Measurements from ENCODE around the gene WDR33. TPM values are rescaled to one million over a fixed set of nuclear protein-coding genes. Genes with fewer than 3 reads are reported as not detected.

The WDR33 gene
- total RNA-seq, 8 experiments from 2014 or later: 32.8 to 80.9 (median 49.2) TPM

GRCh38 chr2:127663566-127664064 is 147.4 kb downstream of the WDR33 start:
- no peak for ATAC-seq (replicated peaks in 6 of 8)
- Histone ChIP-seq H3K27ac (no peak overlapping the region), H3K4me1 (replicated peaks in 1 of 2) (peaks cover 0 to 3% of the 10 kb centered on the region in 2 donors), H3K4me3 (no peak overlapping the region)
- in situ Hi-C loops (cut with MboI; ENCODE audit: low pct_unique_long_range_greater_than_20kb in 2 of 9, low sequenced_read_pairs in 9 of 9, unreplicated experiment in 9 of 9): no loop called here
- WGBS, 10 experiments: 80% methylated on average over 1 of the region's 6 CpGs; no CpG with 5 or more reads in 9 of the 10 experiments

DNA sequence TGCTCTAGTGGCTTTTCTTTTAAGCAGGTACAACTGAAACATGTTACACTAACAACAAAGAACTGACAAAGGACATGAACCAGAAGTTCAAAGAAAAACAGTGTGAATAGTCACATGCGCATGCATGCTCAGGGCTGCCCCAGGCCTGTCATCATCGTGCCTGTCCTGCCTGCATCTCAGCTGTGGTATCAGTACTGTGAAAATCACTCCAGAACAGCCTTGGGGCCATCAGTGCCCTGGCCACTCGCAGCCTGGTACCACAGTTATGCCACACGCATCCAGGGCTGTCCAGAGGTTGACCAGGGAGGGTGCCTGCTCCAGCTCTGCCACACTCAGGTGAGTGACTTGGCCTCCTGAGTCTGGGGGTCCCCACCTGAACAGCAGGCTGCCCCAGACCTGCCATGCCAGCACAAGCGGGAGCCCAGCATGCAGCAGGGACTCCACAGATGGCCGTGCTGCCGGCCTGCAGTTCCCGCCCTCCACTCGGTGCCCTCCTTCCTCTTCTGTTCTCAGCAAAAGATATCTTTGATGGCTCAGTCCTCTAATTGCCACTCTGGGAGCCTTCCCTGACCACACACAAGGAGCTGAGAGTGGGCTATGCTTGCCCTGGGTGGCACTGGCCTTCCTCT is 147.9 kb downstream of the WDR33 start:
- Histone ChIP-seq H3K4me3 (no peak overlapping the region), H3K27ac (no peak overlapping the region), H3K4me1 (replicated peaks in 1 of 2) (peaks cover 0 to 3% of the 10 kb centered on the region in 2 donors)
- in situ Hi-C loops (cut with MboI; ENCODE audit: low pct_unique_long_range_greater_than_20kb in 2 of 9, low sequenced_read_pairs in 9 of 9, unreplicated experiment in 9 of 9): no loop called here
- ATAC-seq (replicated peaks in 6 of 8): peak in 7 of 8 experiments; percentile 15 to 60 (median 38)
- 50 to 100% (median 84%) methylated on average over 1 to 7 of the region's 9 CpGs; no CpG with 5 or more reads in 4 of the 10 experiments for WGBS, 10 experiments

DNA sequence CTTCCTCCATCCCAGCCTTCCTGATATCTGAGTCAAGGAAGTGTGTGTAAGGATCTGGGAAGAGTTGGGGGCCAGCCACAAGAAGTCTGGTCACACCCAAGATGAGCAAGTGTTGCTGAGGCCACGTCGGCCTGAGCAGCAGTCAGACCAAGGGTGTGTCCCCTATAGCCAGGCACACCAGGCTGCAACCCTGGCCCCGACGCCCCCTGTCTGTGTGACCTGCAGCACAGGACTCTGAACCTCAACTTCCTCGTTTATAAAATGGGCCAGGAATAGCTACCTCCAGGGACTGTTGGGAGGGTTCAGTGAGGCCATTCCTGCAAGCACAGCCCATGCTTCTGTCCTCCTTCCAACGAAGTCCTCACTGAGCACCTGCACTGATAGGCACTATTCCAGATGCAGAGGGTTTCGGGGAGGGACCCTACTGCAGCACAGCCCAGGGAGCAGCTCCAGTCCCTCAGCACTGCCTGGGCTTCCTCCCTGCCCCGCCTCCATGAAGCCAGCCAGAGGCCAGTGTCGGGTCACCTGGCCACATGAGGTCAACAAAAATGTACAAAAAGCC is 148.9 kb downstream of the WDR33 start:
- Histone ChIP-seq H3K4me1 (replicated peaks in 1 of 2) (peaks cover 0 to 3% of the 10 kb centered on the region in 2 donors), H3K27ac (no peak overlapping the region), H3K4me3 (no peak overlapping the region)
- in situ Hi-C loops (cut with MboI; ENCODE audit: low pct_unique_long_range_greater_than_20kb in 2 of 9, low sequenced_read_pairs in 9 of 9, unreplicated experiment in 9 of 9): no loop called here
- WGBS, 10 experiments: 47 to 100% (median 62%) methylated on average over 2 to 5 of the region's 9 CpGs; no CpG with 5 or more reads in 6 of the 10 experiments
- peak in 3 of 8 experiments; percentile 45 to 82 (median 74) for ATAC-seq (replicated peaks in 6 of 8)

DNA sequence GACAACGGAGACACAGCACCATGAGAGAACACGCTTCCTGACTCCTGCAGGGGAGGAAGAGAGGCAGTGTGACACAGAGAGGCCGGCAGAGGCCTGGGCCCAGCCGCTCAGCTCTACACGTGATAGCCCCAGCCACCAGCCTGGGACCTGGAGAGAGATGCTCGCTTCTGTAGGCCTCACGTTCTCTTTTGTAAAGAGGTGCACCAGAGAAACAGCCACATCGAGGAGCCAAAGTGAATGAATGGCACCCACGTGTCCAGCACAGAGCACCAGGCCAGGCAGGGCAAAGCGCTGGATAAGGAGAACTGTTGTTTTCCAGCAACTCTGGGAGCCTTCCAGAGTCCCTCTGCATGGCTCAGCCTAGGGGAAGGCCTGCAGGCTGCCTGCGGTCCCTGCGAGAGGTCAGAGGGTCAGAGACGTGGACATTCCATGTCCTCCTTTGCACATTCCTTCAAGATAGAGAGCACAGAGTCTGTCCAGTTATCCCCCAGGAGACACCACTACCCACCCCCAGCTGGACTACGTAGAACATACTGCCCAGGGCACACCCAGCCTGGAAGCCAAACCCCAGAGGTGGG is 149.8 kb downstream of the WDR33 start:
- H3K4me3 ChIP-seq: no peak overlapping the region
- in situ Hi-C loops (cut with MboI; ENCODE audit: low pct_unique_long_range_greater_than_20kb in 2 of 9, low sequenced_read_pairs in 9 of 9, unreplicated experiment in 9 of 9): no loop called here
- ATAC-seq (replicated peaks in 6 of 8): peak in 3 of 8 experiments; percentile 45 to 68 (median 63)
- 81 to 100% (median 95%) methylated on average over 1 to 5 of the region's 14 CpGs; no CpG with 5 or more reads in 6 of the 10 experiments for WGBS, 10 experiments
- no peak overlapping the region for H3K27ac ChIP-seq
- peaks cover 0 to 3% of the 10 kb centered on the region in 2 donors for H3K4me1 ChIP-seq (replicated peaks in 1 of 2)

GRCh38 chr2:127660291-127660578 is 150.7 kb downstream of the WDR33 start:
- ATAC-seq (replicated peaks in 6 of 8): no peak
- WGBS, 10 experiments: 75 to 100% (median 91%) methylated on average over 2 to 10 of the region's 10 CpGs; no CpG with 5 or more reads in 3 of the 10 experiments
- in situ Hi-C loops (cut with MboI; ENCODE audit: low pct_unique_long_range_greater_than_20kb in 2 of 9, low sequenced_read_pairs in 9 of 9, unreplicated experiment in 9 of 9): no loop called here
- Histone ChIP-seq H3K4me3 (no peak overlapping the region), H3K27ac (no peak overlapping the region), H3K4me1 (replicated peaks in 1 of 2) (peaks cover 0 to 3% of the 10 kb centered on the region in 2 donors)

DNA sequence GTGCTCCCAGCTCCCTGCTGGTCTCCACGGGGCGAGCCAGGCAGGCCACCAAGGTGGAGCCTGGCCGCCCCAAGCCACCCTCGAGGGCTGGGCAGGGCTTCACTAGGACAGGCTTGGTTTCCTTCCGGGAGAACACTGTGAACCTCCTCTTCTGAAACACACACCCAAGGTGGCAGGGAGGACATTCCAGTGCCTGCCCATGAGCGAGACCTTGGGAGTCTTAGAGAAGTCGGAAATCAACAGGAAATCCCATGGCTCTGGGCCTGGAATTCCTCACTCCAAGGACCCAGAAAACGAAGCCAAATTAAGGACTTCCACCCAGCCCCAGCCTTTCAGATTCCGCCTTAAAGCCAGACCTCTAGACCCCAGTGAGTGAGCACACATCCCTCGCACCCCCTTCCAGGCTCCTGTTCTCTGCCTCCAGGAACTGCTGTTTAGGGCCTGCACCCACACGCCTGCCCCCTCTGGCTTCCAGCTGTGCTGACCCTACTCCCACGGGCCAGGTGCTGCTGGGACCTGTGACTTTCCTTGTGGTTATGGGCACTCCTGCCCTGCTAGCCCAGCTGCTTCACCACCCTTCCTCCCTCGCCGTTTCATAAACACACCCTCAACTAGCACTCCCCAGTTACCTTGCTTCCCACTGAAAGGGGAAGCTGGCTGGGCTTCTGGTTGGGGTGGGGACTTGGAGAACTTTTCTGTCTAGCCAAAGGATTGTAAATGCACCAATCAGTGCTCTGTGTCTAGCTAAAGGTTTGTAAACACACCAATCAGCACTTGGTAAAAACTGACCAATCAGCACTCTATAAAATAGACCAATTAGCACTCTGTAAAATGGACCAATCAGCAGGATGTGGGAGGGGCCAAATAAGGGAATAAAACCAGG is 151.3 kb downstream of the WDR33 start:
- Histone ChIP-seq H3K4me1 (replicated peaks in 1 of 2) (peaks cover 0 to 3% of the 10 kb centered on the region in 2 donors), H3K4me3 (no peak overlapping the region), H3K27ac (no peak overlapping the region)
- in situ Hi-C loops (cut with MboI; ENCODE audit: low pct_unique_long_range_greater_than_20kb in 2 of 9, low sequenced_read_pairs in 9 of 9, unreplicated experiment in 9 of 9): no loop called here
- 33 to 100% (median 97%) methylated on average over 1 to 3 of the region's 14 CpGs; no CpG with 5 or more reads in 4 of the 10 experiments for WGBS, 10 experiments
- ATAC-seq (replicated peaks in 6 of 8): no peak

DNA sequence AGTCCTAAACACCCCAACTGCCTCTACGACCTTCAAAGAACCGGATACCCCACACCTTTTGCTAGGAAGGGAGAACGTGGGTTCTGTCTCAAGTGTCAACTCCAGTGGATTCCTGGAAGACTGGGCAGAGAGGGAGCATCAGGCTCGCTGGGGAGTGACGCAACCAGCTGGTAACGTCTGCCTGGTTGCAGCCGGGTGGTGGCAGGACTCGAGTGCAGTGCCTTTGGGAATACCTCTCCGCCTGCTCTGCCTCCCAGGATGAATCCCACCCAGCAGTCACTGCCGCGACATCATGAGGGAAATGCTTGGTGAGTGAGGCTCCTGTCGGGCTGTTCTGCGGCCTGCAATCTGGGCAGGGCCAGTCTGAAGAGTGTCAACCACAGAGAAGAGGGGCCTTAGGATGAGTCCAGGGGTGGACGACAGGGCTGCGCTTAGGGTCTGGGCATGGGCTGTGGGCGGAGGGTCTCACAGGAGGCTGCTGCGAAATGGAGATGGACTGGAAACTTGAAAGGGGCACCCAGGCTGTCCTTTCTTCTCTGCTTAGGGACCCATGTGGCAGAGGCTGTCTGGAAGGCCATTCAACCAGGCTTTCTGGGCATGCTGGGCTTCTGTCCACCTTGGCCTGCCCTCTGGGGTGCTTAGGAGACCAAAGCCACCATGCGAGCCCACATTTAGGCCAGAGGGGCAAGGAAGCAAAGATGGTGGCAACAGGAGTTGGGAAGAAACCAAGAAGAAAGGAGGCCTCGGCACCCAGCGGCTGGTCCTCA is 152.1 kb downstream of the WDR33 start:
- ATAC-seq (replicated peaks in 6 of 8): peak in 1 of 8 experiments; percentile 49
- H3K4me1 ChIP-seq (replicated peaks in 1 of 2): peaks cover 0 to 3% of the 10 kb centered on the region in 2 donors
- H3K27ac ChIP-seq: no peak overlapping the region
- 65 to 100% (median 80%) methylated on average over 2 to 7 of the region's 20 CpGs; no CpG with 5 or more reads in 2 of the 10 experiments for WGBS, 10 experiments
- H3K4me3 ChIP-seq: no peak overlapping the region
- in situ Hi-C loops (cut with MboI; ENCODE audit: low pct_unique_long_range_greater_than_20kb in 2 of 9, low sequenced_read_pairs in 9 of 9, unreplicated experiment in 9 of 9): no loop called here

GRCh38 chr2:127658146-127658545 is 152.8 kb downstream of the WDR33 start:
- in situ Hi-C loops (cut with MboI; ENCODE audit: low pct_unique_long_range_greater_than_20kb in 2 of 9, low sequenced_read_pairs in 9 of 9, unreplicated experiment in 9 of 9): no loop called here
- WGBS, 10 experiments: 67 to 100% (median 83%) methylated on average over 1 to 4 of the region's 6 CpGs; no CpG with 5 or more reads in 3 of the 10 experiments
- H3K4me3 ChIP-seq: no peak overlapping the region
- H3K27ac ChIP-seq: no peak overlapping the region
- ATAC-seq (replicated peaks in 6 of 8): no peak
- peaks cover 0 to 3% of the 10 kb centered on the region in 2 donors for H3K4me1 ChIP-seq (replicated peaks in 1 of 2)

- no peak overlapping the region for H3K27ac ChIP-seq
- 88 to 93% methylated on average over 3 to 9 of the region's 17 CpGs; no CpG with 5 or more reads in 8 of the 10 experiments for WGBS, 10 experiments
- no peak for ATAC-seq (replicated peaks in 6 of 8)
- H3K4me3 ChIP-seq: no peak overlapping the region
- in situ Hi-C loops (cut with MboI; ENCODE audit: low pct_unique_long_range_greater_than_20kb in 2 of 9, low sequenced_read_pairs in 9 of 9, unreplicated experiment in 9 of 9): no loop called here
- H3K4me1 ChIP-seq (replicated peaks in 1 of 2): no peaks in the 10 kb centered on the region
Measured at GRCh38 chr2:127657232-127657595, 153.8 kb downstream of the WDR33 start.

DNA sequence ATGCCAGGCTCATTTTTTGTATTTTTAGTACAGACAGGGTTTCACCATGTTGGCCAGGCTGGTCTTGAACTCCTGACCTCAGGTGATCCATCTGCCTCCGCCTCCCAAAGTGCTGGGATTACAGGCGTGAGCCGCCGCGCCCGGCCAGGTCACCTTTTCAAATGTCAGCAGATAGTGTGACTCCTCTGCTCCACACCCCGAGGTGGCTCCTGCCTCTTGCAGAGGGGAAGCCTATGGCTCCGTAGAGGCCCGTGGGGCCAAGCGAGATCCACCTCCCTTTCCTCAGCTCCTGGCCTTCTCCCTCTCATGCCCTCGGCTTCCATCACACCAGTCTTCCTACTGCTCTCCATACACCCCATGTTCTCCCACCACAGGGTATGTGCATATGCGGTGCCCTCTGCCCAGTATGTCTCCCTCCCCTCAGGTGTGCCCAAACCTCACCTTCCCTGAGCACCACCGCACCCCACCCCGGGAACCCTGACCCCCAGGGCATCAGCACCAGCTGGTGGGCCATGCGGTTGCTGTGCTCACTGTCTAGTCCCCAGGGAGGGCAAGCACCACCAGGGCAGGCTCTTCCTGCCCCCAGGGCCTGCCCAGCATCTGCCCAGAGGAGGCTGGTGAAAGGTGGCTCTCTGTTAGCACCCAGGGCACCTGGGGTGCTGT is 154.3 kb downstream of the WDR33 start:
- in situ Hi-C loops (cut with MboI; ENCODE audit: low pct_unique_long_range_greater_than_20kb in 2 of 9, low sequenced_read_pairs in 9 of 9, unreplicated experiment in 9 of 9): no loop called here
- Histone ChIP-seq H3K4me3 (no peak overlapping the region), H3K27ac (no peak overlapping the region), H3K4me1 (replicated peaks in 1 of 2) (no peaks in the 10 kb centered on the region)
- WGBS, 10 experiments: 73 to 96% (median 87%) methylated on average over 2 to 5 of the region's 15 CpGs; no CpG with 5 or more reads in 4 of the 10 experiments
- ATAC-seq (replicated peaks in 6 of 8): no peak

GRCh38 chr2:127655209-127656073 is 155.5 kb downstream of the WDR33 start:
- ATAC-seq (replicated peaks in 6 of 8): peak in 1 of 8 experiments; percentile 11
- H3K27ac ChIP-seq: no peak overlapping the region
- WGBS, 10 experiments: 25 to 100% (median 80%) methylated on average over 1 to 11 of the region's 16 CpGs; no CpG with 5 or more reads in 3 of the 10 experiments
- in situ Hi-C loops (cut with MboI; ENCODE audit: low pct_unique_long_range_greater_than_20kb in 2 of 9, low sequenced_read_pairs in 9 of 9, unreplicated experiment in 9 of 9): no loop called here
- no peaks in the 10 kb centered on the region for H3K4me1 ChIP-seq (replicated peaks in 1 of 2)
- H3K4me3 ChIP-seq: no peak overlapping the region
